RWPE2 (cell line): ENCODE results near the gene PVALB.

Experiments
- ATAC-seq: fragments of 200-7000 bp; cut with Tn5 transposase; 3 replicates; pipeline ENCODE4 v1.9.1; 2021; ENCODE audit warnings: low read depth
- DNase-seq: peaks from one replicate; pipeline ENCODE4 v3.0.0-alpha.2; 2020; ENCODE audit warnings: low spot score
- H3K27ac ChIP-seq: fragments of 450-650 bp; 2 replicates; pipeline ENCODE4 v1.5.1; 2017; ENCODE audit warnings: mild to moderate bottlenecking; ENCODE audit not compliant: poor library complexity, severe bottlenecking
- H3K27me3 ChIP-seq: fragments of 250-450 bp; sonication (Bioruptor Pico); 2 replicates; pipeline ENCODE4 v1.5.1; 2021; ENCODE audit warnings: mild to moderate bottlenecking, moderate library complexity; ENCODE audit not compliant: insufficient read depth, poor library complexity, severe bottlenecking
- H3K36me3 ChIP-seq: fragments of 250-450 bp; sonication (Bioruptor Pico); 2 replicates; pipeline ENCODE4 v1.5.1; 2020; ENCODE audit warnings: low read depth, mild to moderate bottlenecking, moderate library complexity
- H3K4me1 ChIP-seq: fragments of 250-450 bp; sonication (Bioruptor Pico); 2 replicates; pipeline ENCODE4 v1.5.1; 2021; ENCODE audit warnings: mild to moderate bottlenecking, moderate library complexity; ENCODE audit not compliant: insufficient read depth, poor library complexity, severe bottlenecking
- H3K4me3 ChIP-seq: fragments of 250-450 bp; sonication (Bioruptor Pico); 2 replicates; pipeline ENCODE4 v1.5.1; 2021; ENCODE audit warnings: mild to moderate bottlenecking, moderate library complexity; ENCODE audit not compliant: severe bottlenecking
- H3K9me3 ChIP-seq: fragments of 250-450 bp; sonication (Bioruptor Pico); 2 replicates; pipeline ENCODE4 v1.5.1; 2021; ENCODE audit warnings: mild to moderate bottlenecking, moderate library complexity; ENCODE audit not compliant: severe bottlenecking
- TF ChIP-seq, protein P1 (sequence below): fragments of 450-650 bp; IDR thresholded peaks from one replicate; pipeline ENCODE4 v1.5.1; 2017; ENCODE audit warnings: mild to moderate bottlenecking, moderate library complexity; ENCODE audit not compliant: poor library complexity, severe bottlenecking

The PVALB gene, protein sequence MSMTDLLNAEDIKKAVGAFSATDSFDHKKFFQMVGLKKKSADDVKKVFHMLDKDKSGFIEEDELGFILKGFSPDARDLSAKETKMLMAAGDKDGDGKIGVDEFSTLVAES

DNA sequence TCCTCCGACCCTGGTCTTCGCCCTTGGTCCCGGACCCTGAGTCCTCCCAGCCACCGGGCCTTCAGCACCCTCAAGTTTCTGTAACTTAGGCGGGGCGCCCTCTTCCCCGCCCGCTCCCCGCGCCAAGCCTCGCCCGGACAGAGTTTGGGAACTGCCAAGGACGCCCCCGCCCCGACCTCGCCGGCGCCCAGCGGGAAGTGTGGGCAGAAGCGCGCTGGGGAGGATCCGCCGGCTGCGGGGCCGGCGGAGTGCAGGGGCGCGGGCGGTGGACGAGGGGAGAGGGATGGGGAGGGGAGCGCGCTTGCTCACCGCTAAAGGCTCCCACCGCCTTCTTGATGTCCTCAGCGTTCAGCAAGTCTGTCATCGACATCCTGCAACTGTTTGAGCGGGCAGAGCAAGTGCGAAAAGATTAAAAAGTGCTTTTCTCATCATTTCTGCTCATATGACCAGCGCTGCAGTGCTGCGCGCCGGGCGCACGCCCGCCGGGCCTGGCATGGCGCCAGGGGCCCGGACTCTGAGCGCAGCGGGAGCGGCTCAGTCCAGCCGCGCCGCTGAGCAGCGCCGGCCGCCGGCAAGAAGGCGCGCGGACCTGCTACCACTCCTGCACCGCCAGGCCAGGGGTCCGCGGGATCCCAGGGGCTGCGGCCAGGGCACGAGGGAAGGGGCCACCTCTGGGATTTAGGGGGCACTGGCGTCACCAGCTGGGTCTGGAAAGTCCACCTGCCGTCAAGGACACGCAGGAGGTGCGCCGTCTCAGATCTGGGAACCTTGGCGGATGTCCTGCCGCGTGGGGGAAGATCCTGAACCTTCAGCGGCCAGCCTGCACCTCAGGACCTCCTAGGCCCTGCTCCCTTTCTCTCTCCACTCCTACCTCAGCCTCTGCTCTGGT is at the start of gene PVALB:
TSS of gene PVALB (minus strand) at position 400 of the 889 bp plus-strand sequence. CDS start at position 370, 30 bp downstream.
- no peaks in the 10 kb centered on the region for H3K4me1 ChIP-seq
- H3K27me3 ChIP-seq, result peaks cover 67% of the 10 kb centered on the region
- peak; percentile 62; the same call in 2 of the 3 replicates for ATAC-seq
- no peaks in the 10 kb centered on the region for H3K36me3 ChIP-seq
- TF ChIP-seq, protein P1, sequence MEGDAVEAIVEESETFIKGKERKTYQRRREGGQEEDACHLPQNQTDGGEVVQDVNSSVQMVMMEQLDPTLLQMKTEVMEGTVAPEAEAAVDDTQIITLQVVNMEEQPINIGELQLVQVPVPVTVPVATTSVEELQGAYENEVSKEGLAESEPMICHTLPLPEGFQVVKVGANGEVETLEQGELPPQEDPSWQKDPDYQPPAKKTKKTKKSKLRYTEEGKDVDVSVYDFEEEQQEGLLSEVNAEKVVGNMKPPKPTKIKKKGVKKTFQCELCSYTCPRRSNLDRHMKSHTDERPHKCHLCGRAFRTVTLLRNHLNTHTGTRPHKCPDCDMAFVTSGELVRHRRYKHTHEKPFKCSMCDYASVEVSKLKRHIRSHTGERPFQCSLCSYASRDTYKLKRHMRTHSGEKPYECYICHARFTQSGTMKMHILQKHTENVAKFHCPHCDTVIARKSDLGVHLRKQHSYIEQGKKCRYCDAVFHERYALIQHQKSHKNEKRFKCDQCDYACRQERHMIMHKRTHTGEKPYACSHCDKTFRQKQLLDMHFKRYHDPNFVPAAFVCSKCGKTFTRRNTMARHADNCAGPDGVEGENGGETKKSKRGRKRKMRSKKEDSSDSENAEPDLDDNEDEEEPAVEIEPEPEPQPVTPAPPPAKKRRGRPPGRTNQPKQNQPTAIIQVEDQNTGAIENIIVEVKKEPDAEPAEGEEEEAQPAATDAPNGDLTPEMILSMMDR, result no peak
- H3K27ac ChIP-seq, result no peak within 1 kb of the TSS
- DNase-seq, result no peak
- H3K4me3 ChIP-seq, result no peak within 1 kb of the TSS
- H3K9me3 ChIP-seq, result no peaks in the 10 kb centered on the region

DNA sequence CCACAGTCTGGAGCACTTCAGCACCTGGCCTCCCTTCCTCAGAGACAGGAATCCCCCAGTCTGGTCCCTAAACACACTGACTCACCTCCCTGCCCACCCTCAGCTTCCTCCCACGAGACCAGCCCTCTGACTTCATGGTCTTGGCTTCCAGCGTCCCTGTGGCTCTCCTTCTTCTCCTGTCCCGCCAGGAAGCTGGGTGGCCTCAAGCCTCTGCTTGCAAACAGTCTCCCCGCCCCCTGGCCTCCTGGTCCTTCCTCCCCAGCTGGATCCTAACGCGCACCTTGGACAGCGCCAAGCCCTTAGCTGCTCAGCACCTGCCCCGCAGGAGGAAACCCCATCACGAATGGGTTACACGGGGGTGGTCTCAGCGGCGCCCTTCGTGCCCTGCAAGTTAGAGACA is 48.5 kb upstream of the PVALB start:
- DNase-seq (no peak), ATAC-seq (peak; percentile 26; the same call in 1 of the 3 replicates)
- Histone ChIP-seq H3K27ac (no peak overlapping the region), H3K9me3 (no peaks in the 10 kb centered on the region), H3K4me3 (no peak overlapping the region), H3K36me3 (no peaks in the 10 kb centered on the region), H3K27me3 (no peaks in the 10 kb centered on the region), H3K4me1 (peaks cover 7% of the 10 kb centered on the region)
- TF ChIP-seq, protein P1, result no peak

DNA sequence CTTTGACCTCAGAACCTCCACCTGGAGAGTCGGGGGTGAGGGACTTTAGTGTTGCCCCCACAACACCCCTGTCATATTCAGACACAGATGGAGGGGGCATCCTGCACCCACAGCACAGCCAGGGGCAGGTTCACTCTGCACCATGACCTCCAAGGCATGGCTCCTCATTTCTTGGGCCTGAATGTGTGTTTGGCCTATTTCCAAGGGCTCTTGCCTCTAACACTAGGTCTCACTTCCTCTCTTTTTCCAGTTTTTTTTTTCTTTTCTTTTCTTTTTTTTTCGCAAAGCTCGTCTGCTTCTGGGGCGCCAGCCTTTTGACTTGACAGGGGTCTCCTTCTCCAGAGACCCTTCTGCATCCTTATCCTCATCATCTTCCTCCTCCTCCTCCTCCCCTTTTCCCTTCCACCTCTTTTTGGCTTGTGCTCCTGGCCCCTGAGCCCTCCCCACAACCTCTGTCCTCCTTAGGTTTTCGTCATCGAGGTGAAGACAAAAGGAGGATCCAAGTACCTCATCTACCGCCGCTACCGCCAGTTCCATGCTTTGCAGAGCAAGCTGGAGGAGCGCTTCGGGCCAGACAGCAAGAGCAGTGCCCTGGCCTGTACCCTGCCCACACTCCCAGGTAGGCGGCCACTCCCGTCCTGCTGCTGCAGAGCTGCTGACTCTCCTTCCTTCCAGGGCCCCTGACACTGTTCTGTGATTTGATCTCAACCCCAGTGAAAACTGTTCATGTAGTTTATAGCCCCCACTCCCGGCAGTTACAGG is 47.8 kb upstream of the PVALB start:
- no peak for ATAC-seq
- Histone ChIP-seq H3K27ac (no peak overlapping the region), H3K9me3 (no peaks in the 10 kb centered on the region), H3K4me3 (no peak overlapping the region), H3K27me3 (no peaks in the 10 kb centered on the region), H3K4me1 (peaks cover 5% of the 10 kb centered on the region), H3K36me3 (no peaks in the 10 kb centered on the region)
- DNase-seq, result no peak
- TF ChIP-seq, protein P1, result no peak

DNA sequence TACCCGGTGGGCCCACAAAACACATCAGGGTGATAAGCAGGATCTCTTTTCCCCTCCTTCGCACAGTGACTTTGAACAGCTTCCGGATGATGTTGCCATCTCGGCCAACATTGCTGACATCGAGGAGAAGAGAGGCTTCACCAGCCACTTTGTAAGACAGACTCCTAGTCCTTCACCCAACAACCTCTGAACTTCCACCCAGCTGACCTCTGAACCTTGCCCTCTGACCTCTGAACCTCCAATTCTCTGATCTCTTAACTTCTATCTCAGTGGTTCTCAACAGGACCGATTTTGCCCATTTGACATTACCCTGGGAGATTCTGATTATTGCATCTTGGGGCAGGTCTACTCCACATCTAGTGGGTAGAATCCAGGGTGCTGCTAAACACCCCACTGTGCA is 47.1 kb upstream of the PVALB start:
- DNase-seq (no peak), ATAC-seq (no peak)
- TF ChIP-seq, protein P1, result no peak
- no peak overlapping the region for H3K4me3 ChIP-seq
- H3K36me3 ChIP-seq, result no peaks in the 10 kb centered on the region
- H3K27ac ChIP-seq, result no peak overlapping the region
- H3K27me3 ChIP-seq, result no peaks in the 10 kb centered on the region
- no peaks in the 10 kb centered on the region for H3K9me3 ChIP-seq
- peaks cover 5% of the 10 kb centered on the region for H3K4me1 ChIP-seq
